Measurements from ENCODE around the gene RIC1.

- no peak for TF ChIP-seq SP1 (IDR thresholded peaks at IDR 0.05)
- TF ChIP-seq LEF1 (IDR thresholded peaks at IDR 0.05; ENCODE audit: borderline replicate concordance), result no peak
- TF ChIP-seq NFRKB (IDR thresholded peaks at IDR 0.05), result no peak
- TF ChIP-seq, protein P1, sequence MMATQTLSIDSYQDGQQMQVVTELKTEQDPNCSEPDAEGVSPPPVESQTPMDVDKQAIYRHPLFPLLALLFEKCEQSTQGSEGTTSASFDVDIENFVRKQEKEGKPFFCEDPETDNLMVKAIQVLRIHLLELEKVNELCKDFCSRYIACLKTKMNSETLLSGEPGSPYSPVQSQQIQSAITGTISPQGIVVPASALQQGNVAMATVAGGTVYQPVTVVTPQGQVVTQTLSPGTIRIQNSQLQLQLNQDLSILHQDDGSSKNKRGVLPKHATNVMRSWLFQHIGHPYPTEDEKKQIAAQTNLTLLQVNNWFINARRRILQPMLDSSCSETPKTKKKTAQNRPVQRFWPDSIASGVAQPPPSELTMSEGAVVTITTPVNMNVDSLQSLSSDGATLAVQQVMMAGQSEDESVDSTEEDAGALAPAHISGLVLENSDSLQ (IDR thresholded peaks at IDR 0.05), result no peak
- no peak for TF ChIP-seq L3MBTL2 (conservative IDR thresholded peaks at IDR 0.05)
- TF ChIP-seq BHLHE40 (IDR thresholded peaks at IDR 0.05; ENCODE audit: borderline replicate concordance), result no peak
- no peak for TF ChIP-seq FOXM1 (IDR thresholded peaks at IDR 0.05; ENCODE audit: borderline replicate concordance)
Observed at GRCh38 chr9:5612185-5612530, 16.7 kb upstream of the RIC1 start.

Data from HEK293T (cell line).